MM.1S (cell line): ENCODE measurements around the gene PSENEN.

ENCODE experiments used
- CTCF ChIP-seq: fragments of 300-600 bp; sonication (generic); IDR thresholded peaks from 2 replicates; pipeline ENCODE4 v1.5.1; 2016; ENCODE audit warnings: antibody characterized with exemption, low read length, mixed read lengths
- EZH2 ChIP-seq: fragments of 300-600 bp; sonication (generic); optimal IDR thresholded peaks from 2 replicates; pipeline ENCODE3; 2017; ENCODE audit warnings: low read depth, mild to moderate bottlenecking, antibody characterized with exemption, low read length, mixed read lengths

DNA sequence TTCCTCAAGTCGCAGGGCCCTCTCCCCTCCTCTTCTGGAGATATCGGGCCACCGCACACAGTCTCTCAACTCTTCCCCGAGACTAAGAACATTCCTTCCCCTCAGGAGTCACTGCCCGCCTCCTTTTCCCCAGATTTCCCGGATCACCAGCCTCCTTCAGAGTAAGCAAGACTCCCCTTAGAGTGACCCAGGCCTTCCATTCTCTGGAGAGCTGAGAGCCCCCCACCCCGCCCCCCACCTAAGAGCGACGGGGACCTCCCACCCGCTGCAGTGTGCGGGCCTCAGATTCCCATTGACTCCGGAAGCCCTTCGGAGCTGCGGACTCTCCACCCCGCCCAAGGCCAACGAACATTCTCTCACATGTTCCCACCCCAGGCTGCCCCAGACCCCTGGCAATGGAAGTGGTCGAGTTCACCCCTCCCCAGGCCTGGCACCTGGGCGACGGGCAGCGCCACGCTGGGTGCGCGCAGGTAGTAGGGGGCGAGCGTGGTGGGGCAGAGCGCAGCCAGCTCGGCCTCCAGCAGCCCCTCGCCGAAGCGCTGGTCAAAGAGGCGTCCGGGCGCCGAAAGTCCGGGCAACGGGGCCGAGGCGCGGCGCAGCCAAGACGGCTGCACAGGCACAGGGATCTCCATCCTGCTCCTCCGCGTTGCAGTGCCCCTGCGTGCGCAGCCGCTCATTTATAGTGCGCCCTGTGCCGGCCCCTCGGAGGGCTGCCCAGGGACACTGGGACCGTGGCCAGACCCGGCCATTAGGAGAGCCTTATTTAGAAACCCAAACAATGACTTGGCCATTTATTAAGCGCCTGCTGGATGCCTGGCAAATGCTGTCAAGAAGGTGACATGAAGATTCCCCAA, 11.2 kb downstream of the PSENEN start, which contains the start of gene HSPB6:
- TF ChIP-seq EZH2 (no peak), CTCF (no peak)
